C4-2B (cell line): Measurements from ENCODE around the gene CDH15.
"Not testable (repeated sequence)": the region's sequence is repeated elsewhere in the genome, so short reads cannot be mapped to it uniquely, and the experiment has no call there.

Source experiments
- H3K27ac ChIP-seq: fragments of 450-650 bp; 2 replicates; pipeline ENCODE4 v1.5.1; 2017
- ZFX ChIP-seq: fragments of 450-650 bp; IDR thresholded peaks from 2 replicates; pipeline ENCODE4 v1.6.1; 2017
- TF ChIP-seq, protein P1 (sequence below): fragments of 450-650 bp; conservative IDR thresholded peaks from 2 replicates; pipeline ENCODE4 v1.5.1; 2017; ENCODE audit warnings: mild to moderate bottlenecking

The CDH15 gene

DNA sequence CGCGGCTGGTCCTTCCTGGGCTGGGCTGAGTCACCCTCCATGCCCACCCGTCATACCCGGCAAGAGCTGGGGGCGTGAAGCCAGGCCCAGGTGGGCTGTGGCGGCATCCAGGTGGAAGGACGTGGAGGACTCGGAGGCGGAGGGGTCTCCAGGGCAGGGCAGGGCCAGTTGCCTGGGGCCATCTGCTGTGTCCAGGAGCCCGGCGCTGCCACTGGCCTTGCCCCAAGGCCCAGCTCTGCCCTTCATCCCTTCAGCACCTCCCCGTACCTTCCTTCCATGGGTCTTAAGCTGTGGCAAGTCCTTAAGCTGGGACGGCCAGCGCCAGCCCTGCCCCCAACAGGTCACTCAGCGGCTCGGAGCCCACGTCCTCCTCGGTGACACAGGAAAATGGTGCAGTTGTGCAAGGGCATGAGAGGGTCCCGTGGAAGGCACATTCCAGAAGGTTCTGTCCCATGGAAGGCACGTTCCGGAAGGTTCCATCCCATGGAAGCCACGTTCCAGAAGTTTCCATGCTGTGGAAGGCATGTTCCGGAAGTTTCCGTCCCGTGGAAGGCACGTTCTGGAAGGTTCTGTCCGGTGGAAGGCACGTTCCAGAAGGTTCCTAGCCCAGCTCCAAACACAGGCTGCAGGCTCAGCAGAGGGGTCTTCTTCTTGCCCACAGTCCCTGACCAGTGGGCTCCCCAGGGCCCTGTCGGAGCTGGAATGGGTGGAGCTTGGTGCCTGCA is 10.4 kb upstream of the CDH15 start:
- no peak overlapping the region for H3K27ac ChIP-seq
- no peak for TF ChIP-seq ZFX
- TF ChIP-seq, protein P1, sequence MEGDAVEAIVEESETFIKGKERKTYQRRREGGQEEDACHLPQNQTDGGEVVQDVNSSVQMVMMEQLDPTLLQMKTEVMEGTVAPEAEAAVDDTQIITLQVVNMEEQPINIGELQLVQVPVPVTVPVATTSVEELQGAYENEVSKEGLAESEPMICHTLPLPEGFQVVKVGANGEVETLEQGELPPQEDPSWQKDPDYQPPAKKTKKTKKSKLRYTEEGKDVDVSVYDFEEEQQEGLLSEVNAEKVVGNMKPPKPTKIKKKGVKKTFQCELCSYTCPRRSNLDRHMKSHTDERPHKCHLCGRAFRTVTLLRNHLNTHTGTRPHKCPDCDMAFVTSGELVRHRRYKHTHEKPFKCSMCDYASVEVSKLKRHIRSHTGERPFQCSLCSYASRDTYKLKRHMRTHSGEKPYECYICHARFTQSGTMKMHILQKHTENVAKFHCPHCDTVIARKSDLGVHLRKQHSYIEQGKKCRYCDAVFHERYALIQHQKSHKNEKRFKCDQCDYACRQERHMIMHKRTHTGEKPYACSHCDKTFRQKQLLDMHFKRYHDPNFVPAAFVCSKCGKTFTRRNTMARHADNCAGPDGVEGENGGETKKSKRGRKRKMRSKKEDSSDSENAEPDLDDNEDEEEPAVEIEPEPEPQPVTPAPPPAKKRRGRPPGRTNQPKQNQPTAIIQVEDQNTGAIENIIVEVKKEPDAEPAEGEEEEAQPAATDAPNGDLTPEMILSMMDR, result no peak

DNA sequence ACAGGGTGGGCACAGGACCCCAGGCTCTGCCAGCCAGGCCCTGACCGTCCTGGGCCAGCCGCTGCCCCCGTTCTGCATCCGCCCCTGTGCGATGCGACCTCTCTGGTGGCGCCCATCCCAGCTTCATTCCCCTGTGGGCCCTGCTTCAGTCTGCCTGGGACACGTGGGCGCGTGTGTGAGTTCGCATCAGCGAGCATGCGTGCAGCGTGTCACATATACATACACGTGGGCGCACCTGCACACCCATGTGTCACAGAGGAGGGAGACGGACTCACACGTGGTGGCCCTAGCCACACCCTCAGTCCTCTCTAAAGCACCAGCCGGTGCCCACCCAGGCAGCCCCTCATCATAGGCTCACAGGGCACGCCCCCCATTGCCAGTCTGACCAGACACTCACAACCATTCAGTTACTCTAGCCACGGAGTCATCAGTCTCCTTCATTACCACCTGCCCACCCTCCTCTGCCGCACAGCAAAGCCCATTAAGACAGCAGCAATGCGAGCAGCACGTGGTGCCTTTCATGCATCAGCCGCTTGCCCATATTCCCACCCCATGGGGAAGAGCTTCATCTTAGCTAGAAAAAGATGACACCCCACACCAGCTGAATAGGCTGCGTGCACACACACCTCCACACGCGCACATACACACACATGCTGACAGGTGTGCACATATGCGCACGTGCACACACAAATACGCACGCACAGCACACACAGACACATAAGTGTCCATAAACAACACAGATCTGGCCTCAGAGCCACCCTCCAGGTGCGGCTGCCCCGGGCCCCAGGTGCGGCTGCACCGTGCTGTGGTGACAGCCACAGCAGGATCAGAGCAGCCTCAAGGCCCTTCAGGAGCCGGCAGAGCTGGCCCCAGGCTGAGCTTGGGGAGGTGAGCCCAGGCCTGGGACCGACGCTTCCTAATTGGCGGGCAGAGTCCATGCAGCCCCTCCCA is 9.5 kb upstream of the CDH15 start:
- H3K27ac ChIP-seq, result no peak overlapping the region
- TF ChIP-seq, protein P1, result no peak
- no peak for TF ChIP-seq ZFX

DNA sequence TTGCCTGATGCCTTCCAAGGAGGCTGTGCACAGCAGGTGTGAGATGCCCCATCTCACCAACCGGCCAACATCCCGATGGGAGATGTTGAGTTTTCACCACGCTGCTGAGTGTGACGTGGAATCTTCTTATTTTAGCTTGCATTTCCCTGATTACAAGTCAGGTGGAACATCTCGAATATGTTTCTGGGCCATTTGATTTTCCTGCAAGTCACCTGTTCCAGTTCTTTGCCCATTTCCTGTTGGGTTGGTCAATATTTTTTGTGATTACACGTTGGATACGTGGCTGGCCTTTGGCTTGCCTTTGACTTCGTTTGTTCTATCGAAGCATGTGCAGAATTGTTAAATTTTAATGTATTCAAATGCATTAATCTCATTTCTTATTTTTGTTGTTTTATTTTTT is 8.3 kb upstream of the CDH15 start:
- no peak overlapping the region for H3K27ac ChIP-seq
- TF ChIP-seq ZFX, result no peak
- TF ChIP-seq, protein P1, result no peak

DNA sequence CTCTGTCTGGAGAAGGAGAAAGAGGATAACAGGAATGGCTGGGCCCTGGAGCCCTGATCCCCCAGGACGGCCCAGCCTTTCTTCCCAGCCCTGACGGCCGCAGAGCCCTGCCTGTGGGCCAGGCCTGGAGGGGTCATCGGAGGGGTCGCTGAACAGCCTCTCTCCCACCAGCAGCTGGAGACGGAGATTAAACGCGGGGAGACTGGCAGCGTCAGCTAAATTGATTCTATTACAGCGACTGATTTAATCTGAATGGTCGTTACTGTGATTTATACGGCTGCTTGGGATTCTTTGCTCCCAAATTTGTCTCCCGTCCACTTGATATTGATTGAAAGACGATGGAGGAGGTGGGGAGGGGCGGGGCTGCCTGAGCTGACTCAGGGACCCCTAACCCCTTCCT is 7.1 kb upstream of the CDH15 start:
- TF ChIP-seq ZFX, result no peak
- TF ChIP-seq, protein P1, result no peak
- no peak overlapping the region for H3K27ac ChIP-seq

DNA sequence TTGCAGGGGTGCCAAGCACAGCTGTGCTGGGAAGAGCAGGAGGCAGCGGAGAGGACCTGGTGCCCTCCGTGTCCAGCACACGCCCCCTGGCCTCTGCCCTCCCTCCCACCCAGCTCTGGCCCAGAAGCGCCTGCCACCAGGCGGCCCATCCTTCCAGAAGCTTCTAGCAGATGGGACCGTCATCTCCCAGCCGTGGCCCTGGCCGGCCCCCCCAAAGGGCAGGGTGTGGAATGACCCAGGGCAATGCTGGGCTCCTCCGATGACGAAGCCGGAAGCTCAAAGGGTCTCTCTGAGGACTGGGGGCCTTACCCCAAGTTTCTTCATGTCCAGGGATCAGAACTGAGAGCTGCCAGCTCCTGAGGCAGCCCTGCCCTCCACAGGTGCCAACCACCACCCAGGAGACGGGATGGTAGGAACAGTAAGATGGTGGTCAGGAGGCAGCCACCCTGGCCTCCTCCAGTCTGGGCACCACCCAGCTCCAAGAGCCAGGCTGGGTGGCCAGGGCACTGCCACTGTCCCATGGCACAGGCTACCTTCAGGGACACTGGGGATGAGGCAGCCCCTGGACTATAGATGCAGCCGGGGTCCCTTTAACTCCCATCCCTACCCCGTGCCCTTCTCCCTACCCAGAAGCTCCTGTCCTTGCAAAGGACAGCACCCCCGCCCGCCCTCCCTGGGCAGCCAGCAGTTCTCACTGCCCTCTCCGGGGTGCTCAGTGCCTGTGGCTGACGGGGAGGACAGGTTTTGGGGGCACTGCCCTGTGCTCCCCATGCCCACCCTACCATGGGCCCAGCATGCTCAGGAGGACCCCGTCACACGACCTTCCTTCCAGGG is 6.5 kb upstream of the CDH15 start:
- TF ChIP-seq, protein P1, result no peak
- no peak for TF ChIP-seq ZFX
- no peak overlapping the region for H3K27ac ChIP-seq

DNA sequence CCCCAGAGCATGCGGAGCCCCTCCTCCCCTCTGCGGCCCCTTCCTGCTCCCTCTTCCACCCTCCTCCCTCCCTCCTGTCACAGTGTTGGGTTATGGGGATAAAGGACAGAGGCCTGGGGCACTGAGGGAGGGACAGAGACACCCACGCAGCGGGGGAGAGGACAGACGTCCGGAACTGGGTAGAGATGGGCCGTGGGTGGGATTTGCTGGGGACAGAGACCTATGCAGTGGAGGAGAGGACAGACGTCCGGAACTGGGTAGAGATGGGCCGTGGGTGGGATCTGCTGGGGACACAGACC is 5.9 kb upstream of the CDH15 start:
- H3K27ac ChIP-seq, result not testable (repeated sequence)

DNA sequence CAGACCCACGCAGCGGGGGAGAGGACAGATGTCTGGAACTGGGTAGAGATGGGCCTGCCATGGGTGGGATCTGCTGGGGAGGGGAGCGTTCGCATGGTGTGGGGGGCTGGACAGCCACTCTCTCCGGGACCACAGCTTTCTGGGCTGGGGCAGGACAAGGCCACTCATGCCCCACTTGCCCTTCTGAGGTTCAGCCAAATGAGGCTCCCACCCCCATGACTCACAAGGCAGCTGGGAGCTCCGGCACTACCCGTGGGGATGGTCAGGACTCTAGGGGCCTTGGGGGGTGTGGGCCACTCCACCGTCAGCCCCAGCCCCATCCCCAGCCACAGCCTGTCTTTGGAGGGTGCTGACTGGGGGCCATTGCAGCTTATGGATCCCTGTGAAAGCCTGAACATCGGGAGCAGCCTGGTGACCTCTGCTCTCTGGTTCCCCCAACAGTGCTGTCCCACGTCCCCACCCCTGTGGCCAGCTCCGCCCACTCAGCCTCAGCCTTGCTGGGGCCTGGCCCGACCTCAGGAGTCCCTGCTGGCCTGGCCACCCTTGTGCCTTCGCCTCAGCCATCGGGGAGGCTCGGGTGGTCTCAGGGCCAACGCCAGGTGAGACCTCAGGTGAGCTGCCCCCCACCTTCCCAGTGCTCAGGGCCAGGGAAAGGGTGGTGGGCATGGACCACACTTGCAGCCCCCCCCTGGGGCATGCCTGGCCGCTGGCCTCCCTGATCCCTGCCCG is 4.7 kb upstream of the CDH15 start:
- peak overlapping the region; percentile 33; the same call in 1 of the 2 replicates for H3K27ac ChIP-seq
- no peak for TF ChIP-seq ZFX
- TF ChIP-seq, protein P1, result no peak
